ENCODE results near the gene RERE. TPM values are rescaled to one million over a fixed set of nuclear protein-coding genes. Genes with fewer than 3 reads are reported as not detected.

Gene RERE
- total RNA-seq, 1 experiment from 2014 or later, result 161 TPM

DNA sequence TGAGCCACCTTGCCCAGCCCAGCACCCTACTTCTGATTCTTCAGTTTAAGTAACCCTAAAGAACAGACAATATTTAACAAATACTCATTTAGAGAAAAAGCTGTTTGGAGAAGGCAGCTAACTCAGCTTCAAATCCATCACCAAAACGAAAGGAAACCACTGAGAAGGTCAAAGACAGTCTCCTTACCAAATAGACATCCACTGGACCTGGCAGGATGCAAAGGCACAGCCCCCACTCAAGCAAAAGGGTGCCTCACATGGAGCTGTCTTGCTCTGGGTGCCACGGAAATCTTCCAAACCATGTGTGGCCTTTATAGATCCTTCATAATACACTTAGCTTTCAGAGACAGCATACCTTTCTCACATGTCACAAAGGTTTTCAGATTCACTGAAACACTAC is 165.5 kb downstream of the RERE start:
- ATAC-seq, result no peak
- ChIA-PET POLR2A (no interaction called here), CTCF (no interaction called here)
- Mint-ChIP-seq H3K4me3 (no peak overlapping the region), H3K36me3 (peaks cover 27% of the 10 kb centered on the region), H3K27ac (peak overlapping the region; percentile 69), H3K4me1 (peaks cover 43% of the 10 kb centered on the region), H3K9me3 (no peaks in the 10 kb centered on the region), H3K27me3 (ENCODE audit: low read depth) (no peaks in the 10 kb centered on the region)
- no peak for TF ChIP-seq JUN (CRISPR knock-in tag; IDR thresholded peaks at IDR 0.05)
- TF ChIP-seq ZNF219 (CRISPR knock-in tag; IDR thresholded peaks at IDR 0.05; ENCODE audit: borderline replicate concordance), result no peak
- no peak for DNase-seq (ENCODE audit: low spot score)

DNA sequence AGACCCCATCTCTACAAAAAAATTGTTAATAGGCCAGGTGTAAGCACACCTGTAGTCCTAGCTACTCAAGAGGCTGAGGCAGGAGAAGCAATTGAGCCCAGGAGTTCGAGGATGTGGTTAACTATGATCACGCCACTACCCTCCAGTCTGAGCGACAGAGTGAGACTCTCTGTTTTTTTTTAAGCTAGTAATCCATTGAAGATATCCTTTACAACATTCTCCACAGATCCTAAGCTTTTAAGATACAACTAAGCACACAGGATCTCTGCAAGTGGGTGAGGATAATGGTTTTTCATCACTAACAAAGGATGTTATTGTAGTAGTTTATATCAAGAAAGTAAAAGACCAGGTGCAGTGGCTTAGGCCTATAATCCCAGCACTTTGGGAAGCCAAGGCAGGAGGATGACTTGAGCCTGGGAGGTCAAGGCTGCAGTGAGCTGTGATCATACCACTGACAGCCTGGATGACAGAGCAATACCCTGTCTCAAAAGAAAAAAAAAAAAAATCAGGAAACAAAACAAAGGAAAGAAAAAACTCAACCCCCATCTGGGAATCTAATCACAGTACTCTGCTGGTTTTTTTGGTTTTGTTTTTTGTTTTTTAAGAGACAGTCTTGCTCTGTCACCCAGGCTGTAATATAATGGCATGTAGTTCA is 166.1 kb downstream of the RERE start:
- Mint-ChIP-seq H3K36me3 (peaks cover 26% of the 10 kb centered on the region), H3K27me3 (ENCODE audit: low read depth) (no peaks in the 10 kb centered on the region), H3K4me1 (peaks cover 49% of the 10 kb centered on the region), H3K9me3 (no peaks in the 10 kb centered on the region), H3K4me3 (no peak overlapping the region), H3K27ac (peak overlapping the region; percentile 69)
- CTCF ChIA-PET, result interaction anchor here (0.5 to 0.9 kb wide), 2 partner anchors 20 to 485 kb away, joined by 3 read pairs; no protein-coding TSS in a partner anchor
- POLR2A ChIA-PET, result no interaction called here
- no peak for DNase-seq (ENCODE audit: low spot score)
- ATAC-seq, result no peak
- no peak for TF ChIP-seq TCF7 (CRISPR knock-in tag; IDR thresholded peaks at IDR 0.05; ENCODE audit: low read depth)
- TF ChIP-seq, protein P1, sequence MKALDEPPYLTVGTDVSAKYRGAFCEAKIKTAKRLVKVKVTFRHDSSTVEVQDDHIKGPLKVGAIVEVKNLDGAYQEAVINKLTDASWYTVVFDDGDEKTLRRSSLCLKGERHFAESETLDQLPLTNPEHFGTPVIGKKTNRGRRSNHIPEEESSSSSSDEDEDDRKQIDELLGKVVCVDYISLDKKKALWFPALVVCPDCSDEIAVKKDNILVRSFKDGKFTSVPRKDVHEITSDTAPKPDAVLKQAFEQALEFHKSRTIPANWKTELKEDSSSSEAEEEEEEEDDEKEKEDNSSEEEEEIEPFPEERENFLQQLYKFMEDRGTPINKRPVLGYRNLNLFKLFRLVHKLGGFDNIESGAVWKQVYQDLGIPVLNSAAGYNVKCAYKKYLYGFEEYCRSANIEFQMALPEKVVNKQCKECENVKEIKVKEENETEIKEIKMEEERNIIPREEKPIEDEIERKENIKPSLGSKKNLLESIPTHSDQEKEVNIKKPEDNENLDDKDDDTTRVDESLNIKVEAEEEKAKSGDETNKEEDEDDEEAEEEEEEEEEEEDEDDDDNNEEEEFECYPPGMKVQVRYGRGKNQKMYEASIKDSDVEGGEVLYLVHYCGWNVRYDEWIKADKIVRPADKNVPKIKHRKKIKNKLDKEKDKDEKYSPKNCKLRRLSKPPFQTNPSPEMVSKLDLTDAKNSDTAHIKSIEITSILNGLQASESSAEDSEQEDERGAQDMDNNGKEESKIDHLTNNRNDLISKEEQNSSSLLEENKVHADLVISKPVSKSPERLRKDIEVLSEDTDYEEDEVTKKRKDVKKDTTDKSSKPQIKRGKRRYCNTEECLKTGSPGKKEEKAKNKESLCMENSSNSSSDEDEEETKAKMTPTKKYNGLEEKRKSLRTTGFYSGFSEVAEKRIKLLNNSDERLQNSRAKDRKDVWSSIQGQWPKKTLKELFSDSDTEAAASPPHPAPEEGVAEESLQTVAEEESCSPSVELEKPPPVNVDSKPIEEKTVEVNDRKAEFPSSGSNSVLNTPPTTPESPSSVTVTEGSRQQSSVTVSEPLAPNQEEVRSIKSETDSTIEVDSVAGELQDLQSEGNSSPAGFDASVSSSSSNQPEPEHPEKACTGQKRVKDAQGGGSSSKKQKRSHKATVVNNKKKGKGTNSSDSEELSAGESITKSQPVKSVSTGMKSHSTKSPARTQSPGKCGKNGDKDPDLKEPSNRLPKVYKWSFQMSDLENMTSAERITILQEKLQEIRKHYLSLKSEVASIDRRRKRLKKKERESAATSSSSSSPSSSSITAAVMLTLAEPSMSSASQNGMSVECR (CRISPR knock-in tag; IDR thresholded peaks at IDR 0.05; ENCODE audit: borderline replicate concordance), result no peak
- no peak for TF ChIP-seq NFE2L1 (CRISPR knock-in tag; IDR thresholded peaks at IDR 0.05)
- TF ChIP-seq OVOL2 (CRISPR knock-in tag; IDR thresholded peaks at IDR 0.05; ENCODE audit: borderline replicate concordance), result no peak
- no peak for TF ChIP-seq ELF4 (CRISPR knock-in tag; IDR thresholded peaks at IDR 0.05; ENCODE audit: low read depth)
- TF ChIP-seq, protein P2, sequence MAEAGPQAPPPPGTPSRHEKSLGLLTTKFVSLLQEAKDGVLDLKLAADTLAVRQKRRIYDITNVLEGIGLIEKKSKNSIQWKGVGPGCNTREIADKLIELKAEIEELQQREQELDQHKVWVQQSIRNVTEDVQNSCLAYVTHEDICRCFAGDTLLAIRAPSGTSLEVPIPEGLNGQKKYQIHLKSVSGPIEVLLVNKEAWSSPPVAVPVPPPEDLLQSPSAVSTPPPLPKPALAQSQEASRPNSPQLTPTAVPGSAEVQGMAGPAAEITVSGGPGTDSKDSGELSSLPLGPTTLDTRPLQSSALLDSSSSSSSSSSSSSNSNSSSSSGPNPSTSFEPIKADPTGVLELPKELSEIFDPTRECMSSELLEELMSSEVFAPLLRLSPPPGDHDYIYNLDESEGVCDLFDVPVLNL (CRISPR knock-in tag; IDR thresholded peaks at IDR 0.05; ENCODE audit: borderline replicate concordance, low read depth), result no peak
- TF ChIP-seq GABPB1 (CRISPR knock-in tag; IDR thresholded peaks at IDR 0.05), result no peak
- no peak for TF ChIP-seq FOXJ3 (CRISPR knock-in tag; IDR thresholded peaks at IDR 0.05; ENCODE audit: borderline replicate concordance)
- TF ChIP-seq HMGA2 (CRISPR knock-in tag; IDR thresholded peaks at IDR 0.05), result no peak
- TF ChIP-seq SOX15 (CRISPR knock-in tag; IDR thresholded peaks at IDR 0.05), result no peak
- TF ChIP-seq GRHL2 (CRISPR knock-in tag; IDR thresholded peaks at IDR 0.05; ENCODE audit: insufficient replicate concordance, severe bottlenecking), result no peak
- TF ChIP-seq, protein P3, sequence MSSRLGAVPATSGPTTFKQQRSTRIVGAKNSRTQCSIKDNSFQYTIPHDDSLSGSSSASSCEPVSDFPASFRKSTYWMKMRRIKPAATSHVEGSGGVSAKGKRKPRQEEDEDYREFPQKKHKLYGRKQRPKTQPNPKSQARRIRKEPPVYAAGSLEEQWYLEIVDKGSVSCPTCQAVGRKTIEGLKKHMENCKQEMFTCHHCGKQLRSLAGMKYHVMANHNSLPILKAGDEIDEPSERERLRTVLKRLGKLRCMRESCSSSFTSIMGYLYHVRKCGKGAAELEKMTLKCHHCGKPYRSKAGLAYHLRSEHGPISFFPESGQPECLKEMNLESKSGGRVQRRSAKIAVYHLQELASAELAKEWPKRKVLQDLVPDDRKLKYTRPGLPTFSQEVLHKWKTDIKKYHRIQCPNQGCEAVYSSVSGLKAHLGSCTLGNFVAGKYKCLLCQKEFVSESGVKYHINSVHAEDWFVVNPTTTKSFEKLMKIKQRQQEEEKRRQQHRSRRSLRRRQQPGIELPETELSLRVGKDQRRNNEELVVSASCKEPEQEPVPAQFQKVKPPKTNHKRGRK (CRISPR knock-in tag; IDR thresholded peaks at IDR 0.05; ENCODE audit: borderline replicate concordance), result no peak
- TF ChIP-seq, protein P4, sequence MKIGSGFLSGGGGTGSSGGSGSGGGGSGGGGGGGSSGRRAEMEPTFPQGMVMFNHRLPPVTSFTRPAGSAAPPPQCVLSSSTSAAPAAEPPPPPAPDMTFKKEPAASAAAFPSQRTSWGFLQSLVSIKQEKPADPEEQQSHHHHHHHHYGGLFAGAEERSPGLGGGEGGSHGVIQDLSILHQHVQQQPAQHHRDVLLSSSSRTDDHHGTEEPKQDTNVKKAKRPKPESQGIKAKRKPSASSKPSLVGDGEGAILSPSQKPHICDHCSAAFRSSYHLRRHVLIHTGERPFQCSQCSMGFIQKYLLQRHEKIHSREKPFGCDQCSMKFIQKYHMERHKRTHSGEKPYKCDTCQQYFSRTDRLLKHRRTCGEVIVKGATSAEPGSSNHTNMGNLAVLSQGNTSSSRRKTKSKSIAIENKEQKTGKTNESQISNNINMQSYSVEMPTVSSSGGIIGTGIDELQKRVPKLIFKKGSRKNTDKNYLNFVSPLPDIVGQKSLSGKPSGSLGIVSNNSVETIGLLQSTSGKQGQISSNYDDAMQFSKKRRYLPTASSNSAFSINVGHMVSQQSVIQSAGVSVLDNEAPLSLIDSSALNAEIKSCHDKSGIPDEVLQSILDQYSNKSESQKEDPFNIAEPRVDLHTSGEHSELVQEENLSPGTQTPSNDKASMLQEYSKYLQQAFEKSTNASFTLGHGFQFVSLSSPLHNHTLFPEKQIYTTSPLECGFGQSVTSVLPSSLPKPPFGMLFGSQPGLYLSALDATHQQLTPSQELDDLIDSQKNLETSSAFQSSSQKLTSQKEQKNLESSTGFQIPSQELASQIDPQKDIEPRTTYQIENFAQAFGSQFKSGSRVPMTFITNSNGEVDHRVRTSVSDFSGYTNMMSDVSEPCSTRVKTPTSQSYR (CRISPR knock-in tag; IDR thresholded peaks at IDR 0.05), result no peak
- TF ChIP-seq MYBL2 (CRISPR knock-in tag; IDR thresholded peaks at IDR 0.05), result no peak
- no peak for TF ChIP-seq FOXK1 (CRISPR knock-in tag; IDR thresholded peaks at IDR 0.05)

Measured in WTC11 (cell line).